HG02870 (cell line): ENCODE measurements around the gene C10orf143.
"Not testable (repeated sequence)": the region's sequence is repeated elsewhere in the genome, so short reads cannot be mapped to it uniquely, and the experiment has no call there.

Experiments used
- ATAC-seq: cut with Tn5 transposase; IDR thresholded peaks from one replicate; pipeline ENCODE4 v1.9.1; 2021; ENCODE audit warnings: mild to moderate bottlenecking, moderate library complexity; ENCODE audit not compliant: unreplicated experiment

The C10orf143 gene

DNA sequence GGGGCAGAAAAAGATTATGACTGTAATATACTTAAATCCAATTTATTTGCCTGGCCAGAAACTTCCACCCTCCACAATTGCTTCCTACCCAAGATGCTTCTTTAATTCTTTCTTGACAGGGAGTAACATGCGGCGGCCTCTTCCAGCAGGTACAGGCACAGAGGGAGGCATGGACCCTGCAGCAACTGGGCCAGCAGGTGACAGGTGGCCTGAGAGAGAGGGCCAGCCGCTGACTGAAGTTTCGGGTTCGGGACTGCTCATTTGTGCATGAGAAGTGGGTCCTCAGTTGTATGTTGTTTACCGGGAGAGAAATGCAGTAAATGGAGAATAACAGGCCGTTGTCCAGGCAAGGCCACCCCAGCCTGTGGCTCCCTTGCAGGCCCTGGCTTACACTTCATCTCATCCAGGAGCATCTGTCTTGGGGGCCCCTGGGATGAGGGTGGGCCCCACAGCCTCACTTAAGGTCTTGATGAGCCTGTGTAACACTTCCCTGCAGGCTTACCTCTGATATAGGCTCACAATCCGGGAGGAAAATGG is 72.5 kb downstream of the C10orf143 start:
- no peak for ATAC-seq

DNA sequence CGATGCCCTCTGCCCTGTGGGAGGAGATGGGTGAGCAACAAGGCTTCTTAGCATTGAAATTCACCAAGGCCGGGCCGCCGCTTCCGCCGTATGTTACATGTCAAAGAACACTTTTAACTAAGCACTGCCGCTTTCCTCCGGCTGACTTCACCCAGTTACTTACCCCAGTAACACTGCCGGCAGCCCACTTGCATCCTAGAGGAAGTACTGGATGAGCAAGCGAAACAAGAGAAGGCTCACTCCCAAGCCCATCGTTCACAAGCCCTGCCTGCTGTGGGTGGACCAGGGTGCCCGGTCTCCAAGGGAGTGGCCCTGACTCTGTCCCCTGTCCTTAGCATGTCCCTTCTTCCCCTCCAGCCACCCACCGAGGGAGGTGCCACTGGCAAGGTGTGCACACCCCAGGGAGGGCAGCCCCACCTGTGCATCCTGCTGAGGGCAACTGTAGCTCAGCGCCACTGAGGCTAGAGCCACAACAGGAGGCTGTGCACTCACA is 73.4 kb downstream of the C10orf143 start:
- ATAC-seq, result no peak

DNA sequence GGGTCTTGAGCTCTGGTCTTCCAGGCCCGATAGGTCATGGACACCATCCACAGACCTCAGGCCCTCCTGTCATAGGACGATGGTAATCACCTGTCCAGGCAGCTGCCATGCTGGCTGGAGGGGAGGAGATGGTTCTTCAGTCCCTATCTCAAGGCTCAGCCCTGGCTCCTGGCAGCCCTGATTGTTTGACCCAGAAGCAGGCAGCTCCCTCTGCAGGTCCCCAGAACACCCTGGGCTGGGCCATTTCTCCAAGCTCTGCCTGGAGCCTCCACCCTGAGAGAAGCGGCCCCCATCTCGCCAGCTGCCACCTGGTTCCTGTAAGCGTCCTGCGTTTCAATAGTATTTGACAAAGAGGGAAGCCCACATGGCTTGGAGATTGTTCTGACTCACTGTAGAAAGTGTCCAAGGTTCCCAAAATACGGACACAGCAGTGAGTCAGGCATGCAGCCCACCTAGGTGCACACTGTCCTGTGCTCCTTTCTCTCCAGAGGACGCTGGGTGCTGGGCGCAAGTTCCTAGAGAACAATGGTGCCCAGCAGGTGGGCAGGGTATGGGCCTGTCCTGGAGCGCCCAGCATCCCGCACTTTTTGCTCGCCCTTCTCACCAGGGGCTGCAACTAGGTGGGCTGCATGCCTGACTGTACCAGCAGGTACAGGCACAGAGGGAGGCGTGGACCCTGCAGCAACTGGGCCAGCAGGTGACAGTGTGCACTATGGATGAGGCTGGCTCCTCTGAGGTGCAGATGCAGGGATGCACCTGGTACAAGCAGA is 74.1 kb downstream of the C10orf143 start:
- no peak for ATAC-seq

- no peak for ATAC-seq
Observed at GRCh38 chr10:130029209-130029608, 81.4 kb downstream of the C10orf143 start.

DNA sequence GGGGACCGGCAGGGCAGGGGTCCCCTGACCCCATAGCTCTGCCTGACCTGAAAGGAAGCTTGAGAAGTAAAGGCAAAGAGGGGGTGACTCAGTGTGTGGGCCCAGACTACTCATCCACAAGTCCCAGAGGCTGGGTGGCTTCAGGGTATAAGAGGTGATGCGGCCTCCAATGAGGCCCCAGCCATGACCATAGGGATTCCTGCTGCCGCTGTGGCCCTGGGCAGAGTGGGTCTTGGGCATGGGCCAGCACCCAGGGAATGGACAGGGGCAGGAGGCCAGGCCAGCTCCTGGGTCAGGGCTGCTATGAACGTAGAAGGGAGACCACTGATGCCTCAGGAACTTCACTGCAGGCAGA is 82.2 kb downstream of the C10orf143 start:
- no peak for ATAC-seq

GRCh38 chr10:130027716-130028464 is 82.7 kb downstream of the C10orf143 start:
- ATAC-seq, result no peak

DNA sequence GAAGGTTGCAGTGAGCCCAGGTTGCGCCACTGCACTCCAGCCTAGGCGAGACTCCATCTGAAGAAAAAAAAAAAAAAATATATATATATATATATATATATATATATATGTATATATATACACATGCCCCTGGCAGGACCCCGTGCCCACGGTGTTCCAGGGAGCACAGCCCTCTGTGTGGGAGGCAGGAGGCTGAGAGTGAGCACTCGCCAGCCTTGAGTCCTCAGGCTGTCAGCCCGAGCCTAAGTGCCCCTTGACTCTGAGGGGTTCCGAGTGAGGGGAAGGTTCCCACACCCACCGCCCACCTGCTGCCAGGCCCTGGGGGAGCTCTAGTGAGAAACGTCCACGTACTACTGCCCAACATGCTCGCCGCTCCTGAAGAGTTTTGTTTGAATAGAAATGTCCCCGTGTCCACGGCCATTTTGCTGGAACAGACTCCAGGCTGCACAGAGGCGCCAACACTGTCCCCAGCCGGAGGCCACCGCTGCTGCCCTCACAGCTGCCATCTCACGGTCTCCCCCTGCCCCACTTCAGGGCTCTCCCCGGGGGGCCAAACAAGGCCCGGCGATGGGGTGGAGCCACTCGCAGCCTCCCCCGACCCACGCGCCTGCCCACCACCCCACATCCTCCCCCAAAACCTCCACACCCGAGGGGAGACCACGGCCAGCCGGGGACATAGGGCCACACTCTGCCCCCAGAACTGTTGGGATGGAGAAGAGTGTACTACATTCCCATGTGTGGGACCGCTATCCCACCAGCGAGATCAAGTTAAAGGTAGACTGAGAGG is 83.8 kb downstream of the C10orf143 start:
- no peak for ATAC-seq

GRCh38 chr10:130025811-130026485 is 84.7 kb downstream of the C10orf143 start:
- ATAC-seq, result no peak

GRCh38 chr10:130025326-130025725 is 85.3 kb downstream of the C10orf143 start:
- ATAC-seq, result no peak

- ATAC-seq, result no peak
Observed at GRCh38 chr10:130024779-130025325, 85.8 kb downstream of the C10orf143 start.

- not testable (repeated sequence) for ATAC-seq
Observed at GRCh38 chr10:130024326-130024725, 86.3 kb downstream of the C10orf143 start.

DNA sequence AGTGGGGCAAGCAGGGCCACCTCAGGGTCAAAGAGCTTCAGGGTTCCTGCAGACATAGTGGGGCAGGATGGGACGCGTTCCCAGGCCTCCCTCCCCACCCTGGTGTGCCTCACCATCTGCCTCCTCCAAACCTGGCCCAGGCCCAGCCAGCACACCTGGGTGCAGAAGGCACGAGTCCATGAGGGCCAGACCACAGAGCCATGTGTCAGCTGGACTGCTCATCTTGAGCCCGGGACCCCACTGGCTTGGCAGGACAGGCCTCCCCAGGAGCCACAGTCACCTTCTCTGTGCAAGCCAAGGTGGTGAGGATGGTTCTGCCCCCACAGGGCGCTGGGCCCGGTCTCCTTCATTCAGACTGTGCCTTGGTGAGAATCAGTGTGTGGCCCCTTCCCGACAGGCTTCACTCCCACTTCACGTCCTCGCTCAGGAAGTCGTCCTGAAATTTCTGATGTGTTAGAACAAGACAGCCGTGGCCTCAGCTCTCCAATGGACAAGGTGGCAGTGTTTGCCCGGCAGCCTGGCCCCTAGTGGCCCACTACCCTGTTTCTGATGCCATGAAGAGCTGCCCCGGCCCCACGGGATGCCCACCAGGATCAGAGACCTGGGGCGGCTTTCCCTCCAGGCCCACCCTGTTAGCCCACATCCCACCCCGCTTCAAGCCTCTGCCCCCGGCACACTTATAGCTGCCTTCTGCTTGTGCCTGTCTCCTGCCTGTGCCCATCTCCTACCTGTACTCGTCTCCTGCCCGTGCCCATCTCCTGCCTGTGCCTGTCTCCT is 87.0 kb downstream of the C10orf143 start:
- ATAC-seq, result no peak

DNA sequence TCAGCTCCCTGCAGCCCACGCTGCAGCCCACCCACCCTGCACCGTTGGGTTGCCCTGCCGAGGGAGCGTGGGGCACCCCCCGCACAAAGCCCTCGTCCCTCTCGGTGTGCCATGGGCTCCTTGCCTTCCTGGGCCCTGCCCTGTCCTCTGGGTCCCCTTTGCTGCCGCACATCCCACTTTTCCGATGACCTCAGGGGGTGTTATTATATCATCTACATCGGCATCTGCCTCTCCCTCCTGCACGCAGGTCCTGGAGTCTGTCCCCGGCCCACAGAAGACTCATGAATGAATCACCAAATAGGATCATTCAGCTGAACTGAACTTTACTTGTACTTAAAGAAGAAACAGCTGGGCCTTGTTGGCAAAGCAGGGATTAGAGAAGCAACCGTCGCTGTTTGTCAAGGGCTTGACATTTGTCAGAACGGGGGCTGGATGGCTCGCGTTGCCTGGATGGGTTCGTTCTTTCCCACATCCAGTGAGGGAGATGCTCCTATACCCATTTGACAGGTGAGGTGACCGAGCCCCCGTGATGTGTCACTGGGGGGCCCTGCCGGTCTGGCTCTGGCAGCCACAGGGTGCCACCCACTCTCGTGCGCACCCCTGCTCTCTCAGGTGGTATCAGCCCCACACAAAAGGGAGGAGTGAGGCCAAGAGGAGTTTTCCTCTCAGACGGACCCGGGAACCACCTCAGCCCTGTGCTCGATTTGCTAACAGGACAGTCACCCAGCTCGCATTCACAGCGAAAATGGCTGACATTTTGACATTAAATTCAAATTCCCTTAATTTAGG is 87.9 kb downstream of the C10orf143 start:
- ATAC-seq, result no peak

DNA sequence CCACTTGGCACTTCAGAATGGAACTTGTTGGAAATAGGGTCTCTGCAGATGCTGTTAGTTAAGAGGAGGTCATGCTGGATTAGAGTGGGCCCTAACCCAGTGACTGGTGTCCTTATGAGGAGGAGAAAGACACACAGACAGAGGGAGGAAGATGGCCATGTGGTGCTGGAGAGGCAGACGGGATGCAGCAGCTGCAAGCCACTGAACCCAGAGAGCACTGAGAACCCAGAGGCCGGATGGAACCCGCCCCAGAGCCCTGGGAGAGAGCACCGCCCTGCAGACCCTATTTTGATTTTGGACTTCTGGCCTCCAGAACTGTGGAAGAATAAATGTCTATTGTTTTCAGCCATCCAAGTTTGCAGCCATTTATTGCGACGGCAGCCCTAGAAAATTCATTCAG is 88.5 kb downstream of the C10orf143 start:
- no peak for ATAC-seq

DNA sequence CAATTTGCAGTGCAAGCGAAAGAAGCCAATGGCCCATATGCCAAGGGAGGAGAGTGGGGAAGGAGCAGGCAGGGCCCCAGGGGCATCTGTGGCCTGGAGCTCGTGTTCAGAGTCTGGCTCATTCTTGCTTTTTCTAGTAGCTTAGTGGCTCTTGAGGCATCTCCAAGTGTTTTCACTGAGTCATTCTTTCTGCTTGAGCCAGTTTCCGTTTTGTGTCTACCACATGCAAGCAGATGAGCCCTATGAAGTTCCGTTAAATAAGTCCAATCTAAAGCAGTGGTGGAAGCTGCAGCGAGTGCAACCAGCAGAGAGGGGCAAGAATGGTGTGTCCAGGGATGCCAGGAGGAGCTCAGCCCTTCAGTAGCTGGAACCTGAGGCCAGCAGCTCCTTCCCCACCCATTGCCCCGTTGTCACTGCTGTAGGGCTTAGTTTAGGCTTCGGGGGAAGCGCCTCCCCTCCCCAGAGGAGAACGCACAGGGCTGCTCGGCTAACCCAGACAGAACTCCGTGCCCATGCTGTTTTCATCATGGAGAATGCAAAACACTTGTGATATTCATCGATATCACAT is 89.2 kb downstream of the C10orf143 start:
- no peak for ATAC-seq

DNA sequence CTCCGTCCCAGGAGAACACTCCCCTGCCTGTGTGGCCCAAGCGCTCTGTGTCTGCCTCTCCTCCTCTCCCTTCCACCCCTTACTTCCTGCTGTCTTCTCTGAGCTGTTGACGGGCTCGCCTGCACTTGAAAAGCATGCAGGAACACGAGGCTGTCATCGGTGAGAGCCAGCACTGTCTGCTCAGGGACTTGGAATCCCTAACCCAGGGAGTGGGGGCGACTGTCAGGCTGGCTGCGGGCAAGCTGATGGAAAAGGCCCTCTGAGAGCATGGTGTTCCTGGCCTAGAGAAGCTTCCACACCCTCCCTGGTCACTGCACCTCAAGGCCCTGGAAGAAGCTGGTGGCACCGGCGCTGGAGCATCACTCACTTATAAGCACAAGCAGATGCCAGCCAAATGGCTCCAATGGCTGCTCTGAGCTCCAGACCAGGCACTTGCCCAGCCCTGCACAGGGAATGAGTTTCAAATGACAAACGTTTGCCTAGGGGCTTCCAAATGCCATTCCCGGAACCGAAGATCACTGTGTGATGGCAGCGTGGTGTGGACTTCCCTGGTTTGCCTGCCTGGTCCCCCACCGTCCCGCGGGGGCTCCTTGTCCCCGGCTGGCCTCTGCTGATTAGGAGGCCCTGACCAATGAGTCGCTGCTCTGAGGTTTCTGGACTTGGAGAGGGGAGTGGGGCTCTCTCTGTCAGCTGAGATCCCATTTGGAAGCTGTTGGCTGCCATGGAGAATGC is 89.8 kb downstream of the C10orf143 start:
- ATAC-seq, result no peak

- no peak for ATAC-seq
Observed at GRCh38 chr10:130018730-130019185, 91.9 kb downstream of the C10orf143 start.

GRCh38 chr10:130018265-130018664 is 92.4 kb downstream of the C10orf143 start:
- ATAC-seq, result no peak
